Trophoblast cell (in vitro differentiated cells and primary cell): ENCODE data around the gene CCDC154.

Experiments
- DNase-seq, 2 donors: peaks; one replicate each; pipeline ENCODE4 v3.0.0-alpha.2; 2016
- H2AFZ ChIP-seq: 2 replicates; pipeline ENCODE4 v1.6.1; 2013; ENCODE audit warnings: low read length, moderate library complexity, mild to moderate bottlenecking; ENCODE audit not compliant: insufficient read depth, poor library complexity
- H2AK5ac ChIP-seq: 2 replicates; pipeline ENCODE4 v1.6.1; 2013; ENCODE audit warnings: mild to moderate bottlenecking, low read length
- H2BK120ac ChIP-seq: 2 replicates; pipeline ENCODE4 v1.6.1; 2013; ENCODE audit warnings: low read length, mild to moderate bottlenecking, moderate library complexity; ENCODE audit not compliant: insufficient read depth, poor library complexity
- H2BK12ac ChIP-seq: 2 replicates; pipeline ENCODE4 v1.6.1; 2013; ENCODE audit warnings: mild to moderate bottlenecking, low read length, moderate library complexity
- H2BK5ac ChIP-seq: 2 replicates; pipeline ENCODE4 v1.6.1; 2013; ENCODE audit warnings: low read length, low read depth, moderate library complexity, mild to moderate bottlenecking; ENCODE audit not compliant: poor library complexity
- H3K14ac ChIP-seq: 2 replicates; pipeline ENCODE4 v1.6.1; 2013; ENCODE audit warnings: mild to moderate bottlenecking, low read length
- H3K18ac ChIP-seq: 2 replicates; pipeline ENCODE4 v1.6.1; 2013; ENCODE audit warnings: mild to moderate bottlenecking, low read length
- H3K23ac ChIP-seq: 2 replicates; pipeline ENCODE4 v1.6.1; 2013; ENCODE audit warnings: low read length
- H3K27ac ChIP-seq: 2 replicates; pipeline ENCODE4 v1.5.1; 2013; ENCODE audit warnings: low read depth, mild to moderate bottlenecking, inconsistent platforms, low read length, moderate library complexity
- H3K27me3 ChIP-seq: 2 replicates; pipeline ENCODE4 v1.6.1; 2013; ENCODE audit warnings: inconsistent platforms, mild to moderate bottlenecking, low read length, moderate library complexity; ENCODE audit not compliant: insufficient read depth
- H3K36me3 ChIP-seq, 2 experiments: 1 replicate in 1 of 2; 2 replicates in 1 of 2; pipeline ENCODE4 v1.6.1; 2013; ENCODE audit warnings: low read length in 2 of 2, mild to moderate bottlenecking in 2 of 2, moderate library complexity in 1 of 2; ENCODE audit not compliant: insufficient read depth in 2 of 2, control insufficient read depth in 1 of 2
- H3K4ac ChIP-seq: 2 replicates; pipeline ENCODE4 v1.6.1; 2013; ENCODE audit warnings: low read depth, mild to moderate bottlenecking, low read length, moderate library complexity
- H3K4me1 ChIP-seq, 2 experiments: 1 replicate in 1 of 2; 2 replicates in 1 of 2; pipeline ENCODE4 v1.6.1; 2013; ENCODE audit warnings: low read length in 2 of 2, mild to moderate bottlenecking in 2 of 2, moderate library complexity in 1 of 2; ENCODE audit not compliant: insufficient read depth in 2 of 2, control insufficient read depth in 1 of 2
- H3K4me2 ChIP-seq: 2 replicates; pipeline ENCODE4 v1.6.1; 2013; ENCODE audit warnings: inconsistent platforms, mild to moderate bottlenecking, low read length, moderate library complexity
- H3K4me3 ChIP-seq: 2 replicates; pipeline ENCODE4 v1.5.1; 2013; ENCODE audit warnings: mild to moderate bottlenecking, low read depth, low read length, inconsistent platforms
- H3K79me1 ChIP-seq: one replicate; pipeline ENCODE4 v1.6.1; 2013; ENCODE audit warnings: low read length
- H3K79me2 ChIP-seq: 2 replicates; pipeline ENCODE4 v1.6.1; 2013; ENCODE audit warnings: low read length, mild to moderate bottlenecking; ENCODE audit not compliant: control insufficient read depth, insufficient read depth, poor library complexity
- H3K9ac ChIP-seq: 2 replicates; pipeline ENCODE4 v1.6.1; 2013; ENCODE audit warnings: mild to moderate bottlenecking, low read length
- H3K9me3 ChIP-seq: 2 replicates; pipeline ENCODE4 v1.6.1; 2013; ENCODE audit warnings: low read depth, mild to moderate bottlenecking, control low read depth, inconsistent platforms, low read length; ENCODE audit not compliant: insufficient read depth
- H4K12ac ChIP-seq: 2 replicates; pipeline ENCODE4 v1.6.1; 2013; ENCODE audit warnings: low read depth, mild to moderate bottlenecking, low read length, moderate library complexity
- H4K8ac ChIP-seq: 2 replicates; pipeline ENCODE4 v1.6.1; 2013; ENCODE audit warnings: low read depth, mild to moderate bottlenecking, low read length, moderate library complexity
- H4K91ac ChIP-seq: one replicate; pipeline ENCODE4 v1.6.1; 2013; ENCODE audit warnings: low read depth, mild to moderate bottlenecking, low read length, moderate library complexity
- WGBS: extraction: QIAGEN DNeasy Blood & Tissue Kit; methylation state at CpG from one replicate; pipeline ENCODE4 v1.1.7; 2013; ENCODE audit warnings: missing lambda C conversion rate; ENCODE audit not compliant: insufficient read length, insufficient coverage; ENCODE audit errors: extremely low coverage; 5-methylcytosine and 5-hydroxymethylcytosine counted together

Gene CCDC154

GRCh38 chr16:1389762-1390161, 54.6 kb downstream of the CCDC154 start:
- H3K36me3 ChIP-seq: peaks cover 31 to 35% of the 10 kb centered on the region in 2 experiments
- H3K4me1 ChIP-seq: no peaks in the 10 kb centered on the region
- H3K14ac ChIP-seq: no peak overlapping the region
- no peak overlapping the region for H3K18ac ChIP-seq
- H3K4me3 ChIP-seq: no peak overlapping the region
- H3K4ac ChIP-seq: no peak overlapping the region
- no peaks in the 10 kb centered on the region for H3K79me2 ChIP-seq
- H2BK120ac ChIP-seq: no peak overlapping the region
- no peaks in the 10 kb centered on the region for H3K27me3 ChIP-seq
- H4K8ac ChIP-seq: no peak overlapping the region
- no peak overlapping the region for H3K23ac ChIP-seq
- no peak overlapping the region for H3K9ac ChIP-seq
- H3K79me1 ChIP-seq: no peaks in the 10 kb centered on the region
- no peak overlapping the region for H3K4me2 ChIP-seq
- H3K27ac ChIP-seq: no peak overlapping the region
- no peak overlapping the region for H2BK12ac ChIP-seq
- H4K12ac ChIP-seq: no peak overlapping the region
- WGBS: no CpG with 5 or more reads among the region's 7 CpGs
- H2BK5ac ChIP-seq: no peak overlapping the region
- no peak for DNase-seq
- H2AK5ac ChIP-seq: no peak overlapping the region
- H4K91ac ChIP-seq: no peak overlapping the region
- H3K9me3 ChIP-seq: peaks cover 4% of the 10 kb centered on the region
- H2AFZ ChIP-seq: no peak overlapping the region

GRCh38 chr16:1387331-1387730, 57.0 kb downstream of the CCDC154 start:
- Histone ChIP-seq H3K79me1 (no peaks in the 10 kb centered on the region), H3K18ac (no peak overlapping the region), H3K4me2 (no peak overlapping the region), H4K8ac (no peak overlapping the region), H2AK5ac (no peak overlapping the region), H3K9ac (no peak overlapping the region), H3K79me2 (no peaks in the 10 kb centered on the region), H3K27me3 (no peaks in the 10 kb centered on the region), H3K4me1 (no peaks in the 10 kb centered on the region), H4K12ac (no peak overlapping the region), H3K36me3 (peaks cover 27 to 28% of the 10 kb centered on the region in 2 experiments), H3K27ac (no peak overlapping the region), H3K9me3 (peaks cover 3% of the 10 kb centered on the region), H4K91ac (no peak overlapping the region), H3K4ac (no peak overlapping the region), H3K14ac (no peak overlapping the region), H2BK12ac (no peak overlapping the region), H2BK120ac (no peak overlapping the region), H2BK5ac (no peak overlapping the region), H3K23ac (no peak overlapping the region), H3K4me3 (no peak overlapping the region), H2AFZ (no peak overlapping the region)
- no CpG with 5 or more reads among the region's 16 CpGs for WGBS
- DNase-seq: no peak

GRCh38 chr16:1385232-1385631, 59.1 kb downstream of the CCDC154 start:
- Histone ChIP-seq H3K27ac (no peak overlapping the region), H2AFZ (no peak overlapping the region), H3K9me3 (peaks cover 3% of the 10 kb centered on the region), H2BK120ac (no peak overlapping the region), H3K79me1 (no peaks in the 10 kb centered on the region), H3K4me3 (no peak overlapping the region), H3K18ac (no peak overlapping the region), H3K14ac (no peak overlapping the region), H3K4me2 (no peak overlapping the region), H3K79me2 (no peaks in the 10 kb centered on the region), H4K12ac (no peak overlapping the region), H3K23ac (no peak overlapping the region), H3K4me1 (no peaks in the 10 kb centered on the region), H3K9ac (no peak overlapping the region), H2BK5ac (no peak overlapping the region), H3K36me3 (peaks cover 20 to 24% of the 10 kb centered on the region in 2 experiments), H2AK5ac (no peak overlapping the region), H3K27me3 (no peaks in the 10 kb centered on the region), H4K91ac (no peak overlapping the region), H4K8ac (no peak overlapping the region), H3K4ac (no peak overlapping the region), H2BK12ac (no peak overlapping the region)
- no CpG with 5 or more reads among the region's 39 CpGs for WGBS
- no peak for DNase-seq
